Smooth muscle cell of trachea (primary cell): ENCODE measurements around the gene ZNF619. TPM values are rescaled to one million over a fixed set of nuclear protein-coding genes. Genes with fewer than 3 reads are reported as not detected.

Experiments
- total RNA-seq: library from RNA; depleted of rRNA; stranded (reverse); fragments of >200 nt; gene quantifications from 2 replicates; pipeline ENCODE4 v1.2.1, GENCODE V29; 2014

Gene ZNF619
- total RNA-seq: 7.9 and 8.1 TPM in 2 replicates

DNA sequence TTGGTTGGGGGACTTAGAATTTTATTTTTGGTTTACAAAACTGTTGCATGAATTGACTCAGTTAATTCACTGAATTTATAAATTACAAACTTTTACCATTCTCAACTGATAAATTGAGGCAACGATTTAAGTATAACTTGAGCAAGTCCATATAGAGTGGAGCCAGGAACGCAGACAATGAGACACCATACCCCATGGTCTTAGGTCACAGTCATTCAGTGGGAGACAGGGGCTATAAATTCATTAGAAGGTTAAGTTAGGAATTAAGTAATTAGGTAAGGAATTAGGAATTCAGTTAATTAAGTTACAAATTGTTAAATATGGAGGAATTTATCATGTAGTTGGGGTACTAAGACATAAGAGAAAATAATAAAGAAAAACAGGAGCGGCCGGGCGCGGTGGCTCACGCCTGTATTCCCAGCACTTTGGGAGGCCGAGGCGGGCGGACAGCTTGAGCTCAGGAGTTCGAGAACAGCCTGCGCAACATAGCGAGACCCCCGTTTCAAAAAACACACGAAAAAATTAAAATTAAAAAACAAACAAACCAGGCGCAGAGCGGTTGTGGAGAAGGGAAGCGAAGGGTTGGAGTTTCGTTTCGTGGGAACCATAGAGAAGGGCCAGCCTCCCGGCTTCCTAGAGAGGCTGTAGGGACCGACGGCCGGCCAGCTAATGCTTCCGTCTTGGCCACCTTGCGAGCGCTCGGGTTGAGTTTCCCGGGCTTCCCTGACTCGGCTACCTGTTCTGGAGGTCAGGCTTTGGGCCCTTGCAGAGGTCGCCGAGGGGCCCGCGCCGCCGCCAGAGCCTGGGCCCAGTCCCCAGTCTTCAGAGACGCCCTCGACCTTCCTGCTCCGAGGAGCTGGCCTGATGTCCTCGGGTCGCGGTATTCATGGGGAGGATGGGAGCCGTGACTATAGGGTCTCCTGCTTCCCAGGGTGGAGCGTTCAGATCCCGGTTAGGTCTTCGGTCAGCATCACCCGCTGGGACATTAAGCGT lies at the start of gene ZNF619:
Gene ZNF619 (plus strand): TSS at position 645 of the 993 bp plus-strand sequence. CDS start 858 bp downstream, outside the sequence.

DNA sequence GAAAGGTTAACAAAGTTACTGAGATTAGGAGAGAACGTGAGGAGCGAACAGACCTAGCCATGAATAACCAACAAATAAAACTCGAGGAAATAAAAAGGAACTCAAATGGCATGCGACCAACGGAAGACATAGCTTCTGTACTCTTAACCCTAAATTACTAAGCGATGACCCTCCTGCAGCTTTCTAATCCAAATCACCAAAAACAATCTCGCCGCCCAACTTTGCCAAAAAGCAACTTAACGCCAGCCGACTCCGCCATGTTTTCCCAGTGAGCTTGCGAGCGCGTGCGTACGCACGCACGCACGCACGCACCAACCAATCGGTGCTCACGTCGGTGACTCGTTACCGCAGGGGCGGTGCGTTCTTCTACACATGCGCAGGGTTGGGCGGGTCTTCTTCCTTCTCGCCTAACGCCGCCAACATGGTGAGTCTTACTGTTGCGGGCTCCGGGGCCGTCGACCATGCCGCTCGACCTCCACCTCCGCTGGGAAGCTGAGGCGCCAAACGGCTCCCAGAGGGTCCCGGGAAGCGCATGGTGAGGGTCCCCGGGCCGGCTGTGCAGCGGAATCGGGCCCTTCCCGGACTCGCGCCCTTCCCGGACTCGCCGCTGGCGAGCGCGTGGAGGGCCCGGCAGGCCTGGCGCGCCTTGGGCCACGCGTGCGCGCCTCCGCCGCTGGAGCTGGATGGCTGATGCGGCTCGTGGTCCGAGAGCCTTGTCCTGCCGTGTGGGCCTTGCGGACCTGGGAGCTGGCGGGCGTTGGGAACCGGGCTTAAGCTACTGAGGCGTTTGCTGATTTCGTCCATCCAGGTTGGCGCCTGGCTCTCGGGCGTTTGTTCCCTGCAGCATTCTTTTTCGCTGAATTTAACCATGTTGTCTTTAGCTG lies 19.7 kb upstream of the ZNF619 start, which contains the start of gene RPL14:
Gene RPL14 (plus strand): TSS at position 400 of the 884 bp plus-strand sequence. CDS start 133 bp downstream, at position 533.

DNA sequence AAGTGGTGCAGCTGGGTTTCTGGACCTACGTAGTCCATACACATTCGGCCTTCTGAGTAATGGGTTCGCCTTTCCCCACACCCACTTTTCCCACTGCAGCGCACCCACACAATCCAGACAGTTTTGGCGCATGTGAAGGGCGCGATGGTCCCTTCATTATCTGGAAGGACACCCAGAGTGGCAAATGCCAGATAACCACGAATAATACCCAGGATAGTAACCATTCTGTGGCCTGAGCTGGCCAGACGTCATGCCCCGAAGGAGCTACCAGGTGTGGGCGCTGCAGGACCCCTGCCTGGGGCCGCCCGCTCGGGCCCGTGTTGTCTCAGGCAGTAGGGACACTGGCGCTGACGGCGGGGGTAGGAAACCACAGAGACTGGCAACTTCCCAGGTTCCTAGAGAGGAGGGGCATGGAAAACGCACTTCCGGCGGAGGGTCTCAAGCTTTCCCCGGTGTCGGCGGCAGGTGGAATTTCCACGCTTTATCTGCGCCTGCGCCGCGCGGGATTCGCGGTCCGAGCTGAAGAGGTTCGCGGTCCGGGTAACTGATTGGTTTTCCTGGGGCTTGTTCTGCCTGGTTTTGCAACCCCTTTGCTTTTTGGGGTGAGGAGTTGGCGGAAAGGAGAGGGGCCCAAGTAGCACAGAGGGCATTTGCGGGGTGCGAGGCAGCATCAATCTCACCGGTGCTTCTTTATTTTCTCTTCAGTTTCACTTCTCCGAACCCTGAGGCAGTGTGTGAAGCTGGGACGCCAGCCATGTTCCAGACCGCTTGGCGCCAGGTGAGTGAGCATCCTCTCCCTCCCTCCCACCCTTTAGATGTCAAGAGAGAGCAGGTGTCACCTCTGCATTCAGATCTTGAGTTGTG lies 28.9 kb downstream of the ZNF619 start, which contains the start of gene ZNF620:
Gene ZNF620 (plus strand): TSS at position 441 of the 864 bp plus-strand sequence. CDS start 314 bp downstream, at position 755.

DNA sequence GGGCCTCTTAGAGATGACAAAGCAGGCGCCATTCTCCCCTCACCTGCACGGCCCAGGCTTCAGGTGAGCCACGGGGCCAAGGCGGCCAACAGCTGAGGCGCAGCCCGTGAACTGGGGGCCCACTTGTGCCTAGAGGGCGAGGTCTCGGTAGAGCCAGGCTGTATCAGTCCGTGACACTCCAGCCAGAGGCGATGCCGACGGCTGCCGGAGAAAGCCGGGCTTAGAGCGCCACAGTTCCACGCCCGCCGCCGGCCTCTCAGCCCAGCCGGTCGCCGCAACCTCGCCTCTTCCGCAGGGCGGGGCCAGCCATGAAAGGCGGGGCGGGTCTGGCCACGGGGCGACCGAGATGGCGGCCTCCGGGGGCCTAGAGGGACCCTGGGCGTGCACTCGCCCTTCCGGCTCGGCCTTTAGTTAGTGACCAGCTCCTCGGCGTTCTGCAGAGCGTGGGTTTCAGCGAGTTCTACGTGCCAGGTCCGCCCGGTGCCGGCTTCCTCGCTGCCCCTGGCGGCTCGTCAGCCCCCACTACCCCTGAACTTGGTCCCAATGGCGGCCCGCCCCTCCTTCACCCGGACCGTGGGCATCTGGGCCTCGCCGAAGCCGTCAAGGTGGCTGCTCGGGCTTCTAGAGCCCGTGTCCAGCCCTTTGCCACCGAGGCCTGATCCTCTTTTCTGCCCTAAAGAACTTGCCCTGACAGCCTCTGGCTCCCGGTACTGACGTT lies 47.8 kb downstream of the ZNF619 start, which contains the start of gene ZNF621:
Gene ZNF621 (plus strand): TSS at position 393 of the 718 bp plus-strand sequence. CDS start 881 bp downstream, outside the sequence.

Other genes with a start within 250 kb of the ZNF619 start
- 12.9 and 24.4 TPM in 2 replicates for gene EIF1B, start 167.4 kb upstream of the ZNF619 start, total RNA-seq
- 0.17 TPM in 1 of 2 replicates, not detected in the other for gene ENTPD3, start 89.9 kb upstream of the ZNF619 start, total RNA-seq
- gene RPL14, start 19.8 kb upstream of the ZNF619 start, total RNA-seq: 292 and 396 TPM in 2 replicates
- gene ZNF620, start 28.9 kb downstream of the ZNF619 start, total RNA-seq: 0.66 and 1.0 TPM in 2 replicates
- gene ZNF621, start 47.8 kb downstream of the ZNF619 start, total RNA-seq: 18.7 and 22.8 TPM in 2 replicates